ENCODE measurements around the gene TNNI3K. TPM values are rescaled to one million over a fixed set of nuclear protein-coding genes. Genes with fewer than 3 reads are reported as not detected.

Gene TNNI3K
- total RNA-seq, 1 donor from 2014 or later: 89.7 TPM

DNA sequence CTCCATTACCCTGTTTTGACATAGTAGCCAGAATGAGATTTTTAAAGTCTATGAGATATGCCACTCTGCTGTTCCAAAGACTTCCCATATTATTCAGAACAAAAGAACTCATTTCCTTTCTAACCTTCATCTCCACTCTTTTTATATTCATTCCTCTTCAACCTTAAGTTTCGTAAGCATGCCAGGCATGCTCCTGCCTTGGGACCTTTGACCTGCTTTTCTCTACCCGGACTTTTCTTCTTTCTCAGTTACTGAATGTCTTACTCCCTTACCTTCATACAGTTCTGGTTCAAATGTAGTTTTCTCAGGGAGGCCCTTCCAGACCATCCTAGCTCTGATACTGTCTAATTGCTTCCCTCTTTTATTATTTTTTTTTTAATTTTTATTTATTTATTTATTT is 81.1 kb downstream of the TNNI3K start:
- no peak overlapping the region for H3K4me3 ChIP-seq
- intact Hi-C loops (cut with micrococcal nuclease): no loop called here
- DNase-seq: no peak
- H3K9me3 ChIP-seq (replicated peaks): no peaks in the 10 kb centered on the region
- TF ChIP-seq, protein P1, sequence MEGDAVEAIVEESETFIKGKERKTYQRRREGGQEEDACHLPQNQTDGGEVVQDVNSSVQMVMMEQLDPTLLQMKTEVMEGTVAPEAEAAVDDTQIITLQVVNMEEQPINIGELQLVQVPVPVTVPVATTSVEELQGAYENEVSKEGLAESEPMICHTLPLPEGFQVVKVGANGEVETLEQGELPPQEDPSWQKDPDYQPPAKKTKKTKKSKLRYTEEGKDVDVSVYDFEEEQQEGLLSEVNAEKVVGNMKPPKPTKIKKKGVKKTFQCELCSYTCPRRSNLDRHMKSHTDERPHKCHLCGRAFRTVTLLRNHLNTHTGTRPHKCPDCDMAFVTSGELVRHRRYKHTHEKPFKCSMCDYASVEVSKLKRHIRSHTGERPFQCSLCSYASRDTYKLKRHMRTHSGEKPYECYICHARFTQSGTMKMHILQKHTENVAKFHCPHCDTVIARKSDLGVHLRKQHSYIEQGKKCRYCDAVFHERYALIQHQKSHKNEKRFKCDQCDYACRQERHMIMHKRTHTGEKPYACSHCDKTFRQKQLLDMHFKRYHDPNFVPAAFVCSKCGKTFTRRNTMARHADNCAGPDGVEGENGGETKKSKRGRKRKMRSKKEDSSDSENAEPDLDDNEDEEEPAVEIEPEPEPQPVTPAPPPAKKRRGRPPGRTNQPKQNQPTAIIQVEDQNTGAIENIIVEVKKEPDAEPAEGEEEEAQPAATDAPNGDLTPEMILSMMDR (IDR thresholded peaks at IDR 0.05; ENCODE audit: borderline replicate concordance): no peak
- H3K36me3 ChIP-seq: no peaks in the 10 kb centered on the region
- no peaks in the 10 kb centered on the region for H3K27me3 ChIP-seq (ENCODE audit: low read depth)
- peaks cover 24% of the 10 kb centered on the region for H3K4me1 ChIP-seq
- no peak overlapping the region for H3K27ac ChIP-seq (replicated peaks)

DNA sequence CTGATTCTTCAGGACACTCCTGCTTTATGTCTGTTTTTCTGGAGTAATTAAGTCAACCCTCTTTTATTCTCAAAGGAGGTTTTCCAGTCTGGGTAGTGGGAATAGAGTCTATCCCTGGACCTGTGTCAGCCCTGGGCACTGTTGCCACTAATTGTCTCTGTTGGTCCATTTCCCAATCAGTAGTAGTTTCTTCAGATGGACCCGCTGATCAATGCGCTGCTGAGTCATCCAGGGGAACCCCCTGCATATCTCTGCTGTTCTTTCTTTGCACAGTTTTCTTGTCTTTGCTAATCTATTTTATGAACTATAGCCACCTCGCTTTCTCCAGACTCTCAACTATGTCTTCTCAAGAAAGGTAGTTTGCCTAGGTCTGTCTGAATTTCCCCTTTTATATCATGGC is 82.5 kb downstream of the TNNI3K start:
- no peaks in the 10 kb centered on the region for H3K9me3 ChIP-seq (replicated peaks)
- H3K36me3 ChIP-seq: no peaks in the 10 kb centered on the region
- H3K4me3 ChIP-seq: no peak overlapping the region
- no peaks in the 10 kb centered on the region for H3K27me3 ChIP-seq (ENCODE audit: low read depth)
- TF ChIP-seq, protein P1 (IDR thresholded peaks at IDR 0.05; ENCODE audit: borderline replicate concordance): no peak
- intact Hi-C loops (cut with micrococcal nuclease): no loop called here
- H3K27ac ChIP-seq (replicated peaks): no peak overlapping the region
- DNase-seq: no peak
- H3K4me1 ChIP-seq: peaks cover 28% of the 10 kb centered on the region

DNA sequence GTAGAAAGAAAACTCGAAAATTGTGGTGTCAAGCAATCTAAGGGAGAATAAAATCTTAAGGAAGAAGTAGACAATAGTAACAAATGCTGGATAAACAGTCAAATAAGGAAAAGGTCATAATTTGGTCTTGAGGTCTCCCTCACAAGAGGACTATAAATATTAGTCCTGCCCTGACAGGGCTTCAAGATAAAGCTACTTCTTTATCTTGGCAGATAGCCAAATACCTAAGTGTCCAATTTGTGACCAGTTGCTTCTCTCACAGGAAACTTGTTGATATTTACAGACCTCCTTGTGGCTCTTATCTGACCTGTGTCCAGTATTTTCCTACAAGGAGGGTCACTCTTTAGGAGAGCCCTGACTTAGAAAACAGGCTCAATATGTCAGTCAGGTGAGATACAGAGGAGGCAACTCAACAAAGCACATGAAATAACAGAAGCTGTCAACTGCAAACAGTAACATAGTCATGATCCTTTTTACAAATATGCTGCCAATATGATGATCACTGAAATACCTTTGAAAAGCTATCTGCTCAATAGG is 88.8 kb downstream of the TNNI3K start:
- H3K36me3 ChIP-seq: no peaks in the 10 kb centered on the region
- peaks cover 27% of the 10 kb centered on the region for H3K4me1 ChIP-seq
- peak overlapping the region; percentile 61 for H3K27ac ChIP-seq (replicated peaks)
- H3K4me3 ChIP-seq: no peak overlapping the region
- no peaks in the 10 kb centered on the region for H3K9me3 ChIP-seq (replicated peaks)
- no peaks in the 10 kb centered on the region for H3K27me3 ChIP-seq (ENCODE audit: low read depth)
- no peak for DNase-seq
- TF ChIP-seq, protein P1 (IDR thresholded peaks at IDR 0.05; ENCODE audit: borderline replicate concordance): no peak
- intact Hi-C loops (cut with micrococcal nuclease): no loop called here

DNA sequence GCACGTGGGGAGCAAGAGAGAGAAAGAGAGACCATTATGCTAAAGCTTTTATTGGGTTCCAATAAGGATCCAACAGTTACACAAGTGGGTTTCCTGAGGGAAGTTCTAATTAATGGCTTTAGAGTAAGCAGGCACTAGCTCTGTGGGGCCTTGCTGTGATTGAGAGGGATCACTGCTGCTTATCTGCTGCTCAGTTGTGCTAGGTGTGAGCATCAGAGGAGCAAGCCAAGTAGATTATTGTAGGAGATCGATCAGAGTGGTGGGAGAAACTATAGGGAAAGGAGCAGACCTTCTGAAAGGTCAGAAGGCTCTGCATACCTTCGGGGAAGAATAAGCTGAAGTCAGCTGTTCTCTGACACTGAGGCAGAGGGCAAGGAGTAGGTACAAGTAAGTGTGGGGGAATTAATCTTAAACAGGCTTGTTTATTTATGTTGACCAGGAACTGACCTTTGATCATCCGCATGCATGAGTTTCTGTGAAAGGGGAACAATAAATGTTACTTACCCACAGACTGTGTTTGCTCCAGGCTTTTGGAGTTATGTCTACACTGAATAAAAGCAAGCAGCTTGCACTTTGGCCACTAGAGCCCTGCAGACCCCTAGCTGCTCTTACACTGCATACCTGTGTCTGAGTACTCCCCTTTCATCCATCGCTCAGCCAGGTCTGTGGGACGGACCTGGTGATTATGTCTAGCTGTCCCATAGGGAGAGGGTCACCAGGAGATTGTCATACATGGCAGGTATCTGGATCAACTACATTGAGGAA is 89.7 kb downstream of the TNNI3K start:
- no peak for DNase-seq
- no peaks in the 10 kb centered on the region for H3K36me3 ChIP-seq
- H3K9me3 ChIP-seq (replicated peaks): no peaks in the 10 kb centered on the region
- peak overlapping the region; percentile 61 for H3K27ac ChIP-seq (replicated peaks)
- TF ChIP-seq, protein P1 (IDR thresholded peaks at IDR 0.05; ENCODE audit: borderline replicate concordance): no peak
- H3K27me3 ChIP-seq (ENCODE audit: low read depth): no peaks in the 10 kb centered on the region
- intact Hi-C loops (cut with micrococcal nuclease): no loop called here
- peaks cover 27% of the 10 kb centered on the region for H3K4me1 ChIP-seq
- H3K4me3 ChIP-seq: no peak overlapping the region

DNA sequence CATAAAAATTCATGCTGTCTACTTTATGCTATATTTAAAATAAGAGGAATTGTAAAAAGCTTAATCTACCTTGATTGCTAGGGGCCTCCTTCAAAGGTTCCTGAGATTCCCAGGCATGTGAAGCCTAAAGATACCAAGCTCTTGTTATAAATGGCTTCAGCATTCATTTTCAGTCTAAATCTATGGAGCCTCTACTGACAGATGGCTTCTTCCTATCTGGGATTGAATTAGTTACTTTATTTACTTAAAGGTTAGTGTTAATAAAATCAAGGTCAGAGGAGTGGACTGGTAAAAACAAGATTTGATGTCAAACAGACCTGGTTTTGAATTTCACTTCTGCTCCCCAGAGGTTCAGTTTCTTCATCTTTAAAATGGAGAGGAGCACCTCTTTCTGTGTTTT is 93.7 kb downstream of the TNNI3K start:
- TF ChIP-seq, protein P1 (IDR thresholded peaks at IDR 0.05; ENCODE audit: borderline replicate concordance): no peak
- DNase-seq: no peak
- H3K4me3 ChIP-seq: no peak overlapping the region

More for the DNA sequence above, 93.7 kb downstream of the TNNI3K start:
- intact Hi-C loops (cut with micrococcal nuclease): no loop called here
- H3K27ac ChIP-seq (replicated peaks): no peak overlapping the region
- peaks cover 9% of the 10 kb centered on the region for H3K36me3 ChIP-seq
- peaks cover 8% of the 10 kb centered on the region for H3K4me1 ChIP-seq
- no peaks in the 10 kb centered on the region for H3K27me3 ChIP-seq (ENCODE audit: low read depth)
- H3K9me3 ChIP-seq (replicated peaks): no peaks in the 10 kb centered on the region

Data from left ventricle myocardium inferior (tissue), 1 donor.